NT2/D1 (cell line): ENCODE results near the gene LPAR1.

Source experiments
- DNase-seq: peaks from one replicate; pipeline ENCODE4 v3.0.0-alpha.2; 2011; ENCODE audit warnings: low read depth, low spot score
- H3K27me3 ChIP-seq: 2 replicates; pipeline ENCODE4 v1.6.0; 2011; ENCODE audit warnings: mild to moderate bottlenecking; ENCODE audit not compliant: insufficient read length, insufficient read depth
- H3K36me3 ChIP-seq: 2 replicates; pipeline ENCODE4 v1.6.1; 2011; ENCODE audit warnings: mild to moderate bottlenecking, low read length, mixed read lengths; ENCODE audit not compliant: insufficient read depth, insufficient read length
- H3K4me1 ChIP-seq: 2 replicates; pipeline ENCODE4 v1.5.1; 2011; ENCODE audit not compliant: insufficient read depth, insufficient read length
- H3K4me3 ChIP-seq: 2 replicates; pipeline ENCODE4 v1.5.1; 2011; ENCODE audit warnings: low read depth; ENCODE audit not compliant: insufficient read length
- H3K9ac ChIP-seq: 2 replicates; pipeline ENCODE4 v1.6.0; 2011; ENCODE audit warnings: low read depth; ENCODE audit not compliant: insufficient read length
- H3K9me3 ChIP-seq: 2 replicates; pipeline ENCODE4 v1.5.1; 2011; ENCODE audit warnings: mild to moderate bottlenecking, low read length; ENCODE audit not compliant: insufficient read depth
- SUZ12 ChIP-seq: IDR thresholded peaks from 2 replicates; pipeline ENCODE4 v1.6.1; 2011; ENCODE audit not compliant: insufficient read length, insufficient read depth; ENCODE audit errors: extremely low read depth
- YY1 ChIP-seq: IDR thresholded peaks from 2 replicates; pipeline ENCODE4 v1.6.1; 2011; ENCODE audit not compliant: insufficient read length, insufficient read depth
- ZNF274 ChIP-seq: IDR thresholded peaks from 2 replicates; pipeline ENCODE4 v1.6.1; 2011; ENCODE audit warnings: mild to moderate bottlenecking, low read depth, low read length

Gene LPAR1

DNA sequence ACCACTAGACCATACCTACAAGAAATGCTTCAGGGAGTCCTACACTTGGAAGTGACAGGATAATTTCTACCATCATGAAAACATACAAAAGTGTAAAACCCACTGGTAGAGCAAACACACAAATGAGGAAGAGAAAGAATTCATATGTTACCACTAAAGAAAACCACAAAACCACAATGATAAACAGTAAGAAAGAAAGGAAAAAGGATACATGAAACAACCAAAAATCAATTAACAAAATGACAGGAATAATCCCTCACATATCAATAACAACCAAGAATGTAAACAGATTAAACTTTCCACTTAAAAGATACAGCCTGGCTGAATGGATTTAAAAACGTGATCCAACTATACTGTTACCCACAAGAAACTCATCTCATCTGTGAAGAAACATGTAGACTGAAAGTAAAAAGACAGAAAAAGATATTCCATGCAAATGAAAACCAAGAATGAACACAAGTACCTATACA is 83.4 kb downstream of the LPAR1 start:
- no peak for DNase-seq
- Histone ChIP-seq H3K4me3 (no peak overlapping the region), H3K36me3 (no peaks in the 10 kb centered on the region), H3K9ac (no peak overlapping the region), H3K9me3 (0 out of 2 replicates have a peak, but pooled peaks cover 3% of the 10 kb centered on the region), H3K27me3 (no peaks in the 10 kb centered on the region), H3K4me1 (peaks cover 6% of the 10 kb centered on the region)
- TF ChIP-seq YY1, result no peak

DNA sequence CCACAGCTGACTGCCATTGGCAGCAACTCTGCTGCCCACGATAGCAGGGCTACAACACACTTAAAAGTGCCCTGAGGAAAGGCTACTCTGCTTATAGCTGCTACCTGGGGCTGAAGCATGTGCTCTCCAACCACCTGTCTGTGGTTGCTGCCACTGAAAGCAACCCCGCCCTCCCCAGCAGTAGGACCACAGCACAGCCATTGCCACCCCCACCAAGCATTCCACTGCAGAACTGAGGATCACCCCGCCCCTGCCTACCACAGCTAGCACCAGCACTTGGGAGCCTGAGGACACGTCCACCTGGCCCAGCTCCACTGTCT is 85.8 kb downstream of the LPAR1 start:
- DNase-seq, result no peak
- Histone ChIP-seq H3K9ac (no peak overlapping the region), H3K27me3 (no peaks in the 10 kb centered on the region), H3K4me1 (peaks cover 6% of the 10 kb centered on the region), H3K9me3 (0 out of 2 replicates have a peak, but pooled peaks cover 1% of the 10 kb centered on the region), H3K4me3 (no peak overlapping the region), H3K36me3 (no peaks in the 10 kb centered on the region)
- no peak for TF ChIP-seq SUZ12
- no peak for TF ChIP-seq YY1
- TF ChIP-seq ZNF274, result no peak

DNA sequence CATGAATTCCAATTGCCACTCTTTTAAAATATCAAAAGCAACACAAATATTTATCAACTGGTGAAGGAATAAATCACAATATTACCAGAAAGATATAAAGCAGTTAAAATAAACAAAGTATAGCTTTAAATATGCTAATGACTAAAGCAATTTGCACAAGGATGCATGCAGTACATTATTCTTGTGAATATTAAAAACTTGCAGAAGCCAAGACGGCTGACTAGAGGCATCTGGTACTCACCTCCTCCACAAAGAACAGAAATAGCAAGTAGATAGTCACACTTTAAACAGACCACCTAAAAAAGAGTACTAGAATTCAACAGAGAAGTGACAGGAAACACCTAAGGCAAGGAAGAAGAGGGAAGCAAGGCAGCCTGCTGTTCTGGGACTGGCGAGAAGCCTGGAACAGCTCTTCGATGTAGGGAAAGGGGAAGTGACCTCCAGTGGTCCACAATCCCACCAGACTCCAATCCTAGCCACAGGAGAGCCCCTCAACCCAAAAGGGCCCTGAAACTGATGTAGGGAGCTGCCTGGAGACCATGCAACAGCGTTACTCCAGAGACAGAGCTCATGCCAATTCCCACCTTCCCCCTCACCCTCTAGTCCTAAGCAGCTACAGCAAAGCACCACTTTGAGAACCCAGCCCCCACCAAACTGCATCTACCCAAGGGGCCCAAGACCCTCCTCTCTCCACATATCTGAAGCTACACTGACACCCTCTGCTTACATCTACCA is 86.3 kb downstream of the LPAR1 start:
- no peaks in the 10 kb centered on the region for H3K9me3 ChIP-seq
- TF ChIP-seq YY1 (no peak), ZNF274 (no peak), SUZ12 (no peak)
- no peak for DNase-seq
- no peaks in the 10 kb centered on the region for H3K36me3 ChIP-seq
- no peak overlapping the region for H3K4me3 ChIP-seq
- no peak overlapping the region for H3K9ac ChIP-seq
- peaks cover 6% of the 10 kb centered on the region for H3K4me1 ChIP-seq
- H3K27me3 ChIP-seq, result no peaks in the 10 kb centered on the region

DNA sequence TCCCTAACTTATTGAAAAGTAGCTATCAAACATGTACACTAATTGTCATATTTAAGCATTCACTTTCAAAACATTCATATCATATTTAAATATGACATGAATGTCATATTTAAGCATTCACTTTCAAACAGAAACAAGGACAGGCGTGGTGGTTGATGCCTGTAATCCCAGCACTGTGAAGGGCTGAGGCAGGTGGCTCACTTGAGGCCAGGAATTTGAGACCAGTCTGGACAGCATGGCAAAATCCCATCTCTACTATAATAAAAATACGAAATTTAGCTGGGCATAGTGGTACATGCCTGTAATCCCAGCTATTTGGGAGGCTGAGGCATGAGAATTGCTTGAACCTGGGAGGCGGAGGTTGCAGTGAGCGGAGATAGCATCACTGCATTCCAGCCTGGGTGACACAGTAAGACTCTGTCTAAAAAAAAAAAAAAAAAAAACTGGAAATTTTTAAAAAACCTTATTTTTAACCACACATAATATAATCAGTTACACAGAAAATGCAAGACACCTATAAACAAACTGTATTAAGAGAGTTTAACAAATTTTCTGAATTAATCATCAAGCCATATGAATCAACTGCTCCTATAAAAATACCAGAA is 88.1 kb downstream of the LPAR1 start:
- H3K9ac ChIP-seq, result no peak overlapping the region
- no peak overlapping the region for H3K4me3 ChIP-seq
- no peaks in the 10 kb centered on the region for H3K9me3 ChIP-seq
- no peaks in the 10 kb centered on the region for H3K27me3 ChIP-seq
- TF ChIP-seq SUZ12 (no peak), YY1 (no peak), ZNF274 (no peak)
- H3K36me3 ChIP-seq, result no peaks in the 10 kb centered on the region
- DNase-seq, result no peak
- H3K4me1 ChIP-seq, result peaks cover 6% of the 10 kb centered on the region

DNA sequence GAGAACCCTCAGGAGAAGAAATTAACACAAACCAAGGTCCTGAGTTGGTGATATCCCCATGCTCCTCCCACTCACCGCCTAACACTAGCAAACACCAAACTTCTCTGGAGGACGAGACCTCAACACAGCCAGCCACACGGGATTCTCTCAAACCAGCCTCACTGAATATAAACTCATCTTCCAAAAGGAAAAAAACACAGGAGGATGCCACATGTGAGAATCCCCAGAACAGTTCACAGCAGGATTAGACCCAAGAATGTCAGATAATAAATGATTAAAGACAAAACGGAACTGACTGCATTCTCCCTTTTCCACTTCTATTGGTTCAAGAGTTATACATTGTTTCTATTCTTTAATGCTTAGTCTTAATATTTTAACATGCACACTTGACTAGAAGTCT is 89.2 kb downstream of the LPAR1 start:
- no peak for DNase-seq
- no peak overlapping the region for H3K9ac ChIP-seq
- TF ChIP-seq YY1 (no peak), ZNF274 (no peak), SUZ12 (no peak)
- peaks cover 6% of the 10 kb centered on the region for H3K4me1 ChIP-seq
- no peaks in the 10 kb centered on the region for H3K9me3 ChIP-seq
- H3K36me3 ChIP-seq, result no peaks in the 10 kb centered on the region
- no peaks in the 10 kb centered on the region for H3K27me3 ChIP-seq
- no peak overlapping the region for H3K4me3 ChIP-seq

DNA sequence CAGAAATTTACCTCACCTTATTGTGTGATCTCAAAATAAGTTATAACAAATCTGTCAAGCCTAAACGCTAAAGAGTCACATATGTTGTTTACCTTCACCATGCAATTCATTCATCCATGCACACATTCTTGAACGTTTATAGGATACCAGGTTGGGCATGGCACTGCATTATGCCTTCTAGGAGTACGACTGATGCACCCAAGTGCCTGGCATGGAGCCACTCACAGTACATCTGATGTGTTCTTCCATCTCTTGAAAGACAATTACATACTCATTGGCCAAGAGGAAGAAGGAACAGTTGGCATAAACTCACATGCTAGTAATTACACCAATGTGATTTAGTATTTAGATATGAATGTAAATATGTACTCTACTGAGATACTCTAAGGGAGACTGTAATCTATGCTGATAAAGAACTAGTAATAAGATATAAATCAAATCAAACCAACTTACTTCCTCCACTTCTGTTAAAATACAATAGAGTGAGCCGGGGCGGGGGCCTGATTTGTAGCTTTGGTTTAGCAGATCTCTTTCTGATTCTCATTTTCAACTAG is 90.7 kb downstream of the LPAR1 start:
- no peak for DNase-seq
- no peak for TF ChIP-seq ZNF274
- no peak for TF ChIP-seq YY1
- TF ChIP-seq SUZ12, result no peak
- H3K27me3 ChIP-seq, result no peaks in the 10 kb centered on the region

DNA sequence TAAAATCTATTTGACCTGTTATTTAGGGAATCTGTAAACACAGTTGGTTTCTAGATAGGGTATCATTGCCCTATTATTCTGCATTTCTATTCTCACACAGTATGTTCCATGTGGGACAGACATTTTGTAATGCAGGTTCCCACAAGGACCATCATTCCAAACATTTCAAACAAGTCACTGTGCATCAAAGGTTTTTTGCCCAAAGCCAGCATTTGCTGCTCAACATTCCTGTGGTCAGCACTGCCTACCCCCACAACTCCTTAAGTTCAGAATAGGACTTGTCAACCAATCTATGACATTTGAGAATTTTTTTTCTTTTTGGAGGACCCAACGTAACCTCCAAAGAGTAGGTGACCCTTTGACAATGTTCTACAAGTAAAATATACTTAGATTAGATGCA is 95.7 kb downstream of the LPAR1 start:
- no peak for TF ChIP-seq YY1
- no peak for TF ChIP-seq SUZ12
- TF ChIP-seq ZNF274, result no peak
- Histone ChIP-seq H3K9me3 (no peaks in the 10 kb centered on the region), H3K9ac (no peak overlapping the region), H3K36me3 (peaks cover 8% of the 10 kb centered on the region), H3K4me3 (no peak overlapping the region), H3K4me1 (no peaks in the 10 kb centered on the region), H3K27me3 (no peaks in the 10 kb centered on the region)
- DNase-seq, result peak; percentile 6

More for the DNA sequence above, 90.7 kb downstream of the LPAR1 start:
- peaks cover under 1% of the 10 kb centered on the region for H3K4me1 ChIP-seq
- no peaks in the 10 kb centered on the region for H3K36me3 ChIP-seq
- H3K9ac ChIP-seq, result no peak overlapping the region
- H3K4me3 ChIP-seq, result no peak overlapping the region
- no peaks in the 10 kb centered on the region for H3K9me3 ChIP-seq
